ENCODE measurements around the gene AGBL3.
"Not testable (repeated sequence)": the region's sequence is repeated elsewhere in the genome, so short reads cannot be mapped to it uniquely, and the experiment has no call there.

The AGBL3 gene

DNA sequence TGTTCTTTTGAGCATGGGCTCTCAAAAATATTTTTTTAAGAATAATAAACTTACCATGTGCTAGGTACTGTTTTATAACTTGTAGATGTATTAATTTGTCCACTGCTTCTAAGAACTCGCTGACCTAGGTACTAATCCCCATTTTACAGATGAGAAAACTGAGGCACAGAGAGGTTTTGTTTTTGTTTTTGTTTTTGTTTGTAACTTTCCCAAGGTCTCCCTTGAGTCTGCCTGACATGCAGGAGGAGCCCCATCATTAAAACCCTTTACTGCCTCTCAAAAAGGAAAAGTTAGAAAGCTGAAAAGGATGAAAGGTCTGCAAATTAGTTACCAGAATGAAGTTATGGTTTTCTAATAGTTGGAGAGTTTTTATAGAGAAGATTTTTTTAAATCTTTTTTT lies 38.5 kb upstream of the AGBL3 start:
- intact Hi-C loops (cut with micrococcal nuclease): loop anchor here (10.0 kb wide), 1 partner anchor 193 kb away; no protein-coding TSS in a partner anchor
- Mint-ChIP-seq H3K4me1 (ENCODE audit: low read depth) (peaks cover 14% of the 10 kb centered on the region), H3K9me3 (no peaks in the 10 kb centered on the region), H3K36me3 (ENCODE audit: low read depth) (no peaks in the 10 kb centered on the region), H3K4me3 (no peak overlapping the region), H3K27ac (no peak overlapping the region), H3K27me3 (peaks cover 3% of the 10 kb centered on the region)

DNA sequence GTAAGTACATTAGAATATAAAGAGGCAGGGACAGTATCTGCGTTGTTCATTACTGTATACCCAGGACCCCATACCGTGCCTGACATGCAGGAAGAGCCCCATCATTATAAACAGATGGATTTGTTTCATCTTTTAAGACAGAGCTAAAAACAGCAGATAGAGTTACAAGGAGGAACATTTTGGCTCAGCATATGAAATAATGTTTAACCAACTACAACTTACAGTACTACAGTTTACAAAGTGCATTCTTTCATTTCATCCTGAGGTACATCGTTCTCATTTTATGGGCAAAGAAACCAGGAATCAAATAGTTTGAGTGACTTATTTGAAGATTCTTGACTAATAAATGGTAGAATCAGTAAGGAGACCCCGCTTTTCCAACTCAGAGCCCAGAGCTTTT lies 38.1 kb upstream of the AGBL3 start:
- H3K4me1 Mint-ChIP-seq (ENCODE audit: low read depth): peaks cover 14% of the 10 kb centered on the region
- H3K36me3 Mint-ChIP-seq (ENCODE audit: low read depth): no peaks in the 10 kb centered on the region
- no peaks in the 10 kb centered on the region for H3K9me3 Mint-ChIP-seq
- intact Hi-C loops (cut with micrococcal nuclease): loop anchor here (10.0 kb wide), 1 partner anchor 193 kb away; no protein-coding TSS in a partner anchor
- no peak overlapping the region for H3K4me3 Mint-ChIP-seq
- no peak overlapping the region for H3K27ac Mint-ChIP-seq
- H3K27me3 Mint-ChIP-seq: peaks cover 3% of the 10 kb centered on the region

DNA sequence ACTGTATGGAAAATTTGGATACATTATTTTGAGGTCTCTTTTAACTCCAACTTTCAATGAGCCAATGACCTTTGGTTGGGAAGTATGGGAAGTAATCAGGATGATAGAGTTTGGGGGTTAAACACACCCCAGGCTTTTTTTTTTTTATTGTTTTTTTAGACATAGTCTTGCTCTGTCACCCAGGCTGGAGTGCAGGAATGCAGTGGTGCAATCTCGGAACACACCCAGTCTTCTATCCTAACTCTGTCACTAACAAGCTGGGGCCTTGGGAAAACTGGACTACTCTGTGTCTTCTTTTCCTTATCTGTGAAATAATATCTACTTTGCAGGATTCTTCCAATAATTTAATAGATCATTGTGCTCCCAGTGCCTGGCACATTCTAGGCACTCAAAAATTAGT lies 37.6 kb upstream of the AGBL3 start:
- peaks cover 14% of the 10 kb centered on the region for H3K4me1 Mint-ChIP-seq (ENCODE audit: low read depth)
- H3K4me3 Mint-ChIP-seq: no peak overlapping the region
- peaks cover 3% of the 10 kb centered on the region for H3K27me3 Mint-ChIP-seq
- no peaks in the 10 kb centered on the region for H3K9me3 Mint-ChIP-seq
- H3K36me3 Mint-ChIP-seq (ENCODE audit: low read depth): no peaks in the 10 kb centered on the region
- intact Hi-C loops (cut with micrococcal nuclease): loop anchor here (10.0 kb wide), 1 partner anchor 194 kb away; no protein-coding TSS in a partner anchor
- H3K27ac Mint-ChIP-seq: no peak overlapping the region

DNA sequence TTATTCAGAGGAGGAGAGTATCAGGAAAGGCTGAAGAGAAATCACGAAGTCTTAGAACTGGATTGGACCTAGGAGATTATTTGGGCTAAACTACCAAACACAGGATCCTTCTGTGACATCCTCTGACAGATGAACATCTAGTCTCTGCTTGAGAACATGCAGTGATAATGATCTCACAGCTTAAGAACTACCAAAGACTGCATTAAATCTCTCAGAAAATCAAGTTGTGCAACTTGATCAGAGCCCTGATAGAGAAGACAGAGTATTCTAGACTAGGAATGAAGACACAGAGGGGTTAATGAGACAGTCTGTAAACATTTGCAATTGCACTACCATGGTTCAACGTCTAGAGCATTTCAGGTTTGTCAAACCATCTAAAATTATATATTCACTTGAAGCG lies 37.1 kb upstream of the AGBL3 start:
- intact Hi-C loops (cut with micrococcal nuclease): loop anchor here (10.0 kb wide), 1 partner anchor 194 kb away; no protein-coding TSS in a partner anchor
- Mint-ChIP-seq H3K27ac (no peak overlapping the region), H3K9me3 (no peaks in the 10 kb centered on the region), H3K4me1 (ENCODE audit: low read depth) (peaks cover 14% of the 10 kb centered on the region), H3K27me3 (peaks cover 3% of the 10 kb centered on the region), H3K4me3 (no peak overlapping the region), H3K36me3 (ENCODE audit: low read depth) (no peaks in the 10 kb centered on the region)

DNA sequence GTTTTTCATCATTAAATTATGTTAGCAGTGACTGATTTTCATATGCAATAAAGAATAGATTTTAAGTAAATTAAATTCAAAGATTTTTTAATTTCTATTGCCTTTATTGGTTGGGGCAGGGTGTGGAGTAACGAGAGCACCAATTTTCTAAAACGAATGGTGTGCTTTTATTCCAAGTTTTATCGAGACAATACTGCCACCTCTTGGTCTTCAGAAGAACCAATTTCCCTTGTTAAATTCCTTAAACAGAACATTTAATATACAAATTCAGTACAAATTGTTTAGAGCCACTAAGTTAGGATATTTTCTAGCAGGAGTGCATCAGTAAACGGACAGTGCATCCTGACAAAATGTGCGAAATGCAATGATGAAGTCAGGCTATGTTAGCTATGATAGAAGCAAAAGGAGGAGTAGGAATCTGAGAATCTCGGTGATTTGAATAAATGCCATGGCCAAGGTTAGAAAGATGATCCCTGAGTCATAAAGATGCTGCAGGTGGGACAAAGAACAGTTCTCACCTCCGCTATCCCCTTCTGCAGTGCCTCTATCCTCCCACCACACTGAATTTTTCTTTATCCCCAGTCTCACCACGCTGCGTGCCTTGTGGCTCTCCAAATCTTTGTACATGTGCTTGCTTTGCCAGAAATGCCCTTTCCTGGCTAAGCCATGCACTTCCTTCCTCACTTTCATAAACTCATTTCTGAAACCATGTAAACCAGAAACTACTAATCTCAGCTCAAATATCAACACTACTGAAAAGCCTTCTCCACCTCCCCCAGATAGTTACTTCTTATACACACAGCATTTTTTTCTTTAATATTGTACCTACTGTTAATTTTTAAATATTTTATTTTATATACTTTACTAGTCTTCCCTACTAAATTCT lies 31.9 kb upstream of the AGBL3 start:
- Mint-ChIP-seq H3K36me3 (ENCODE audit: low read depth) (no peaks in the 10 kb centered on the region), H3K4me1 (ENCODE audit: low read depth) (no peaks in the 10 kb centered on the region), H3K9me3 (no peaks in the 10 kb centered on the region), H3K4me3 (no peak overlapping the region), H3K27ac (no peak overlapping the region), H3K27me3 (peaks cover 2% of the 10 kb centered on the region)
- intact Hi-C loops (cut with micrococcal nuclease): loop anchor here (5.0 kb wide), 2 partner anchors 322 to 442 kb away; no protein-coding TSS in a partner anchor

DNA sequence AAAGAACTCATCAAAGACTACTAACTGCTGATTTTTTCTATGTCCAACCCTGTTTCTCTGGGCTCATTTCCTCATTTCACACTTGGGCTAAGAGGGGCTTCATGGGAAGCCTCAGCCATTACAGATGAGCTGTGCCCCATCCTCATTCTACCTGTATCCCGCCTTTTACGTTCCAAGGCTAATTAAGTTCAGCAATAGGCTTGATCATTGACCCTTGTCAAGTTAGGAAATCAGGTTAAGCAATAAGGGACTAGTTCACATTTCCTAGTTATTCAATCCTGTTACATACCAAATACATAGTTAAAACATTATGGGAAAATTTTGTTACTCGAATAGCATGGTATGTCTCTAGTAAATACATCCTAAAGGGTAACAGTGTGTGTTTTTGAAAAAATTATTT lies 29.3 kb upstream of the AGBL3 start:
- intact Hi-C loops (cut with micrococcal nuclease): no loop called here
- H3K36me3 Mint-ChIP-seq (ENCODE audit: low read depth): no peaks in the 10 kb centered on the region
- no peaks in the 10 kb centered on the region for H3K4me1 Mint-ChIP-seq (ENCODE audit: low read depth)
- H3K9me3 Mint-ChIP-seq: no peaks in the 10 kb centered on the region
- no peak overlapping the region for H3K27ac Mint-ChIP-seq
- no peak overlapping the region for H3K4me3 Mint-ChIP-seq
- H3K27me3 Mint-ChIP-seq: peaks cover 2% of the 10 kb centered on the region

DNA sequence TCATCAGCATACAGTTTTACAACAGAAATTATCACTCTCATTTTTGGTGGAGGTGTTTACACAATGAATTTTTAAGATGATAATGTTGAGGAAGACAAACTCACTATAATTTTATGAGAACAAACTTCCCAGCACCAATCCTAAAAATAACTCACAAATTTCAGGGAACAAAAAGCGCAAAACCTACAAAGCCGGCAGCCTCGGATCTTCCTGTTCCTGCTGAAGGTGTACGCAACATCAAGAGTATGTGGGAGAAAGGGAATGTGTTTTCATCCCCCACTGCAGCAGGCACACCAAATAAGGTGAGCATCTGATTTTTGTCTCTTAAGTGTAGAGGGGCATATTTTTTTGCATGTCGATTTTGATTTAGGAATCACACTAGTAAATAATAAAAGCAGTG lies 26.5 kb upstream of the AGBL3 start:
- intact Hi-C loops (cut with micrococcal nuclease): no loop called here

DNA sequence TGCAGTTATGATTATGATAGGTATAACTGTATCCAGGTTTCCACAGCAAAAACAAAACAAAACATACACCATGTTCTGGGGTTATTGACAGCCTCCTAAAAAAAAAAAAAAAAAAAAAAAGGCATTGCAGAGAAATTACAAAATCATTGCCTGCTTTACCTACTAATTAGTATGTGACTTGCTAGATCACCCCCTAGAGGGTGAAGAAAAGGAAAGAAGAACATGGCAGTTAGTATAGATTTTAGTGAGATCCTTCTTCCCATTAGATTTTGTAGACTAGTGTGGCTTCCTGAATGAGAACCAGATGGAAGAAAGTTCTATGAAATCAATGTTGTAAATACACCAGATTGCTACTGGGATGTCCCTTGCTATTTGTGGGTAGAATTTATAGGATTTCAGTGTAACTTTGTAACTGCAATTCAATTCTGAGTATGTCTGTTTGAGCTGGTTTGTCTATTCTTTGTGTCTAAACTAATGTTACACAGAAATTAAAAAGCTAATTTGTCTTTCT lies 24.0 kb upstream of the AGBL3 start:
- Mint-ChIP-seq H3K9me3 (no peaks in the 10 kb centered on the region), H3K4me3 (no peak overlapping the region), H3K4me1 (ENCODE audit: low read depth) (no peaks in the 10 kb centered on the region), H3K27me3 (no peaks in the 10 kb centered on the region), H3K27ac (no peak overlapping the region), H3K36me3 (ENCODE audit: low read depth) (no peaks in the 10 kb centered on the region)
- intact Hi-C loops (cut with micrococcal nuclease): no loop called here

More for the DNA sequence above, 26.5 kb upstream of the AGBL3 start:
- H3K27me3 Mint-ChIP-seq: no peaks in the 10 kb centered on the region
- no peaks in the 10 kb centered on the region for H3K4me1 Mint-ChIP-seq (ENCODE audit: low read depth)
- no peak overlapping the region for H3K27ac Mint-ChIP-seq
- no peaks in the 10 kb centered on the region for H3K9me3 Mint-ChIP-seq
- no peak overlapping the region for H3K4me3 Mint-ChIP-seq
- H3K36me3 Mint-ChIP-seq (ENCODE audit: low read depth): no peaks in the 10 kb centered on the region

DNA sequence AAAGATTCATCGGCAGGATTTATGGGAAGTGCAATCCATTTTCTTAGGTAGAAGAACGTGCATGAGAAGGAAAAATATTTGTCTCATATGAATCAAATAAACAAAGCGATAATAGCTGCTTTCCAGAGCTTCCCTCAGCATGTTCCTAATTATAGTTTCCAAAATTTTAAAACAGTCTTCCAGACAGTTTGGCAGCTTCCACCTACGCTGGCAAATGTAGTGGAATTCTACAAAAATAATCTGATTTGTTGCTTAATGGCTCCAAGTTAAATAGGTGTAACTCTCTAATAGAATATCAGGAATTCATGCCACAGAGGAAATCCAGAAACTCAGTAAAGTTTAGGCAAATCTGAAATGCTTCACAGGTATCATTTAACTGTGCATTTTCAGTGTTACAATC lies 23.3 kb upstream of the AGBL3 start:
- Mint-ChIP-seq H3K4me1 (ENCODE audit: low read depth) (no peaks in the 10 kb centered on the region), H3K9me3 (no peaks in the 10 kb centered on the region), H3K27me3 (no peaks in the 10 kb centered on the region), H3K36me3 (ENCODE audit: low read depth) (no peaks in the 10 kb centered on the region), H3K27ac (no peak overlapping the region), H3K4me3 (no peak overlapping the region)
- intact Hi-C loops (cut with micrococcal nuclease): no loop called here

DNA sequence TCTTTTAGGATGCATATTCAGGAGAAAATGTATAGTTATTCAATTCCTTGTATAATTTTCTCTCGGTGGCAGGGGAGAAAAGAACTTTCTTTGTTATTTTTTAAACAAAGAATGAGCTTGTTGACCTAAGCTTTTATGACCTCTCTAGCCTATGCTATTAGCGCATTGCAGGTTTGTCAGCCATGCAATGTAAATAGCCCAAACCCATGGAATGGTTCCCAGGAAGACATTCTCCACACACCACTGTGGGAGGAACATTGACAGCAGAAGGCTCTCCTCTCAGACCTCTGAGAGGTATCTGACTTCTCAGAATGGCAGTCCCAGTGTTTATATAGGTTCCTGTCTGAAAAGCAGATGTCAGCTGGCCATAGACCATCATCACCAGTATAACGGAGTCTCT lies 19.6 kb upstream of the AGBL3 start:
- H3K9me3 Mint-ChIP-seq: no peaks in the 10 kb centered on the region
- no peak overlapping the region for H3K27ac Mint-ChIP-seq
- no peaks in the 10 kb centered on the region for H3K36me3 Mint-ChIP-seq (ENCODE audit: low read depth)
- intact Hi-C loops (cut with micrococcal nuclease): no loop called here
- no peaks in the 10 kb centered on the region for H3K27me3 Mint-ChIP-seq
- no peaks in the 10 kb centered on the region for H3K4me1 Mint-ChIP-seq (ENCODE audit: low read depth)
- no peak overlapping the region for H3K4me3 Mint-ChIP-seq

DNA sequence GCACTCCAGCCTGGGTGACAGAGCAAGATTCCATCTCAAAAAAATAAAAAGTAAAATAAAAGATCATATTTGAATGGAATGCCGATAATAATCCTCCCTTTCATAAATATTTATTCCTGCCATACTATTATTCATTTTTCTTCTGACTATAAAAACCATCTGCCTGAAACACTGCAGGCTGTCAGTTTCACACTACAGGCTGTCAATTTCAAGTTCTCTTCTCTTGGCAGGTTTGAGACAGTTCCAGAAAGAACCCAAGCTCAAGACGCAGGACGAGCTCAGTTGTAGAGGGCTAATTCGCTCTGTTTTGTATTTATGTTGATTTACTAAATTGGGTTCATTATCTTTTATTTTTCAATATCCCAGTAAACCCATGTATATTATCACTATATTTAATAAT lies 18.2 kb upstream of the AGBL3 start:
- no peak overlapping the region for H3K27ac Mint-ChIP-seq

DNA sequence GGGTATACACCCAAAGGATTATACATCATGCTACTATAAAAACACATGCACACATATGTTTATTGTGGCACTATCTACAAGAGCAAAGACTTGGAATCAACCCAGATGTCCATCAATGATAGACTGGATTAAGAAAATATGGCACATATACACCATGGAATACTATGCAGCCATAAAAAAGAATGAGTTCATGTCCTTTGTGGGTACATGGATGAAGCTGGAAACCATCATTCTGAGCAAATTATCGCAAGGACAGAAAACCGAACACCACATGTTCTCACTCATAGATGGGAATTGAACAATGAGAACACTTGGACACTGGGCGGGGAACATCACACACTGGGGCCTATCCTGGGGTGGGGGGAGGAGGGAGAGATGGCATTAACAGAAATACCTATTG lies 4.7 kb upstream of the AGBL3 start:
- H3K4me1 Mint-ChIP-seq (ENCODE audit: low read depth); H3K27ac Mint-ChIP-seq; intact Hi-C loops (cut with micrococcal nuclease); H3K36me3 Mint-ChIP-seq (ENCODE audit: low read depth); H3K9me3 Mint-ChIP-seq; H3K4me3 Mint-ChIP-seq; H3K27me3 Mint-ChIP-seq: not testable (repeated sequence)

More for the DNA sequence above, 18.2 kb upstream of the AGBL3 start:
- H3K4me3 Mint-ChIP-seq: no peak overlapping the region
- H3K27me3 Mint-ChIP-seq: no peaks in the 10 kb centered on the region
- H3K4me1 Mint-ChIP-seq (ENCODE audit: low read depth): no peaks in the 10 kb centered on the region
- no peaks in the 10 kb centered on the region for H3K36me3 Mint-ChIP-seq (ENCODE audit: low read depth)
- intact Hi-C loops (cut with micrococcal nuclease): no loop called here
- H3K9me3 Mint-ChIP-seq: no peaks in the 10 kb centered on the region

DNA sequence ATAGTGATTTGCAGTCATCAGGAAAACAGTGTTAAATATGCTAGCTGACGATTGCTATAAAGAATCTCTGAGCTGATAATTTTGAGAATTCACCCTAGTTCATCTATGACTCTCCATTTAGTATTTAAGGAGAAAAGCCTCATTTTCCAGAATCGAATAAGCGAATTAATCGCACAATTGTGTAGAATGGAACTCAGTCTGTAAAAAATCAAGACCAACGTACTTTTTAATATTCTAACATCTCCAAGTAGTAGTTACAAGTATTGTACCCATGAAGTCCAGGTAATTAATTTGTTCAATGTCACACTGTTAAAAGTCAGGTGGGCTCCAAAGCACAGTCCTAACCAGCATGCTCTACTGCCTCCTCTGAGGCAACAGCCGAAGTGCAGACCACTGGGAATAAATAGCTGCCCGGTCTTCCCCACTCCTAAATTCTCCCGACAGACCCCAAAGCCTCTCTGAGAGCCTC lies 380 bp upstream of the AGBL3 start:
- Mint-ChIP-seq H3K27ac (peak overlapping the region; percentile 95), H3K36me3 (ENCODE audit: low read depth) (peaks cover 18% of the 10 kb centered on the region)

DNA sequence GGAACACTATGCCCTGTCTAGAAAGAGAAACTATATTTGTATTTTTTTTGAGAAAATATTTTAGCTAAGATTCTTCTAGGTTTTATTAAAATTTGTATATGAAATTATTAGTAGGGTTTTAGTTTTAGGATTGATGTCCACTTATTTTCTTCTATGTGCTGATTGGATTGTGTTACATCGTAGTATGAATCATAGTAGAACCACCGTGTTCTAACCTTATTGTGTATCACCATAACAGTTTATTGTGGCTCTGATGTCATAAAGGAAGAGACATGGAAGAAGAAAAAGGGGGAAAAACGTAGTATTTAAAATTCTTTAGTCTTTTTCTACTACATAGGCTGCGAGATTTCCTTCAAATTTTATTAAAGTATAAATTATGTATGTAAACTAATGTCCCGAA lies 1.9 kb downstream of the AGBL3 start:
- peaks cover 18% of the 10 kb centered on the region for H3K36me3 Mint-ChIP-seq (ENCODE audit: low read depth)
- intact Hi-C loops (cut with micrococcal nuclease): loop anchor here (5.0 kb wide), 1 partner anchor 159 kb away; the partner anchor contains the start of gene TMEM140
- no peaks in the 10 kb centered on the region for H3K27me3 Mint-ChIP-seq
- peaks cover 18% of the 10 kb centered on the region for H3K4me1 Mint-ChIP-seq (ENCODE audit: low read depth)
- H3K4me3 Mint-ChIP-seq: no peak overlapping the region
- H3K27ac Mint-ChIP-seq: no peak overlapping the region
- H3K9me3 Mint-ChIP-seq: no peaks in the 10 kb centered on the region

More for the DNA sequence above, 380 bp upstream of the AGBL3 start:
- intact Hi-C loops (cut with micrococcal nuclease): loop anchor here (1.0 to 5.0 kb wide), 3 partner anchors 161 to 224 kb away; partner anchors contain the start of genes CYREN and TMEM140
- Mint-ChIP-seq H3K4me3 (peak overlapping the region; percentile 98), H3K27me3 (no peaks in the 10 kb centered on the region), H3K9me3 (no peaks in the 10 kb centered on the region), H3K4me1 (ENCODE audit: low read depth) (peaks cover 12% of the 10 kb centered on the region)
